ENCODE data around the gene TERT. TPM values are rescaled to one million over a fixed set of nuclear protein-coding genes. Genes with fewer than 3 reads are reported as not detected.
A peak's percentile ranks its signal among the peaks of the same experiment; 100 is the strongest.

The TERT gene
- total RNA-seq, 5 donors from 2014 or later (not counting 1 experiment from before 2014, with no cell fraction given): 0.09 to 0.70 (median 0.28) TPM

DNA sequence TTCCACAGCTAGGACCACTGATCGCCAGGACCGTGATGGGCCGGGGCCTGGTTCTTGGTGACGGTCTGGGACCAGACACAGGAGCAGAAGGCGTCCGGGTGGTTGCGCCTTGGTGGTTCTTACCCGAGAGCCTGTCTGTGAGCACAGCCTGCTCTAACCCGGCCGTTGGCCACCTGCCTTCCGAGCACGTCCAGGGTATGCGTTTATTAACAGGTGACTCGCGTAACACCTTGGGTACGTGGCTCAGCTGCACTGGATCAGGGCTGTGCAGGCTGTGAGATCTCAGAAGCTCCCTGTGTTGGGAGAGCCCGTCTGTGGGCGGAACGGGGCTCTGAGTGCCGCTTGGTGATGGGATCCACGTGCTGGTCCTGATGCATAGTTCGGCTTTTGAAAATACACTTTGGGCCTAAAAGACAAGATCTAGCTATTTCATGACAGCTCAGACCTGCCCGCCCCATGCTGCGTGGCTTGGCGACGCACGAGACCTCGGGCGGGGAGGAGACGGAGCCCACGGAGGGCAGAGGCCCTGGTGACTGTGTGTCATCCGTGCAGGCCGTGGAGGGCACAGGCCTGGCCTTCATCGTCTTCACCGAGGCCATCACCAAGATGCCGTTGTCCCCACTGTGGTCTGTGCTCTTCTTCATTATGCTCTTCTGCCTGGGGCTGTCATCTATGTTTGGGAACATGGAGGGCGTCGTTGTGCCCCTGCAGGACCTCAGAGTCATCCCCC, 76.4 kb downstream of the TERT start:
- no peak overlapping the region for H3K4me3 Mint-ChIP-seq
- 87% methylated on average over 38 of the region's 38 CpGs for WGBS (ENCODE audit: insufficient coverage)
- H3K27ac Mint-ChIP-seq: no peak overlapping the region
- ATAC-seq (replicated peaks in 1 of 4): no peak
- ChIA-PET CTCF (no interaction called here), POLR2A (no interaction called here)
- no peaks in the 10 kb centered on the region for H3K9me3 Mint-ChIP-seq
- no peak overlapping the region for H3K27ac ChIP-seq (ENCODE audit: low read length)
- H3K27me3 Mint-ChIP-seq: peaks cover 4 to 8% of the 10 kb centered on the region in 2 donors
- H3K4me3 ChIP-seq (ENCODE audit: control insufficient read depth in 1 of 2, extremely low read depth in 1 of 2, low read length in 1 of 2): no peak overlapping the region
- H3K27me3 ChIP-seq (replicated peaks in 1 of 2; ENCODE audit: control insufficient read depth in 2 of 2, extremely low read depth in 1 of 2, insufficient read depth in 2 of 2, low read length in 1 of 2): peaks cover 0 to 28% of the 10 kb centered on the region in 2 experiments
- no peaks in the 10 kb centered on the region for H3K4me1 Mint-ChIP-seq
- H3K36me3 Mint-ChIP-seq: no peaks in the 10 kb centered on the region
- DNase-seq: no peak
- no peaks in the 10 kb centered on the region for H3K36me3 ChIP-seq (ENCODE audit: control insufficient read depth in 2 of 2, extremely low read depth in 1 of 2, insufficient read depth in 1 of 2, low read length in 1 of 2)
- no peaks in the 10 kb centered on the region for H3K9me3 ChIP-seq
- H3K4me1 ChIP-seq (ENCODE audit: control insufficient read depth in 1 of 2, extremely low read depth in 1 of 2, insufficient read depth in 2 of 2, low read length in 2 of 2): peaks cover 0 to 6% of the 10 kb centered on the region in 2 experiments

DNA sequence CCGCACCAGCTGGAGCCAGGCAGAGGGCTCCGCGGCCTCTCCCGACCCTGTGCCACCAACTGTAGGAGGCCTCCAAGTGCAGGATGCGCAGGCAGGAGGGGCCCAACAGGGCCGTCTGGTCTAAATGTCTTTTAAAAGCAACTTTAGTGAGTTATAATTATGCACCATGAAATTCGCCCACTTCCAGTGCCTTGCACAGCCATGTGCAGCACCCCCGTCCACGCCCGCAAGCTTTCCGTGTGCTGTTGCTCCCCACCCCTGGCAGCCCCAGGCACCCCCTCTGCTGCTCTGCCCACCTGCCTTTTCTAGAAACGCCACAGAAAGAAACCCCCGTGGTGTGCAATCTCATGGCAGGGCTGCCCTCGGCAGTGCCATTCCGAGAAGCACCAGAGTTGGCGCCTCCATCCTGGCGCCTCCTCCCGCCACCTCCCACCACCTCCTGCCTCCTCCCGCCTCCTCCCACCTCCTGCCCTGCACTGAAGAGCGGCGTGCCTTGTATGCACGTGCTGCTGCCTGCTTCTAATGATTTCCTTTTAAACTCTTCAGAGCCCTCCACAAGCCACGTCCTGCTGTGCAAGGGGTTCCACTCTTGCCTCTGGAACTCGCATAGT, 77.2 kb downstream of the TERT start:
- DNase-seq (peak in 1 of 35 experiments; percentile 13), ATAC-seq (replicated peaks in 1 of 4) (peak in 1 of 4 experiments; percentile 36)
- no peaks in the 10 kb centered on the region for H3K36me3 ChIP-seq (ENCODE audit: control insufficient read depth in 2 of 2, extremely low read depth in 1 of 2, insufficient read depth in 1 of 2, low read length in 1 of 2)
- Mint-ChIP-seq H3K9me3 (no peaks in the 10 kb centered on the region), H3K4me3 (no peak overlapping the region), H3K4me1 (no peaks in the 10 kb centered on the region), H3K27me3 (peaks cover 4 to 8% of the 10 kb centered on the region in 2 donors), H3K36me3 (no peaks in the 10 kb centered on the region), H3K27ac (no peak overlapping the region)
- no peak overlapping the region for H3K27ac ChIP-seq (ENCODE audit: low read length)
- H3K9me3 ChIP-seq: no peaks in the 10 kb centered on the region
- H3K4me3 ChIP-seq (ENCODE audit: control insufficient read depth in 1 of 2, extremely low read depth in 1 of 2, low read length in 1 of 2): no peak overlapping the region
- peaks cover 0 to 28% of the 10 kb centered on the region in 2 experiments for H3K27me3 ChIP-seq (replicated peaks in 1 of 2; ENCODE audit: control insufficient read depth in 2 of 2, extremely low read depth in 1 of 2, insufficient read depth in 2 of 2, low read length in 1 of 2)
- ChIA-PET POLR2A (no interaction called here), CTCF (no interaction called here)
- 35% methylated on average over 21 of the region's 24 CpGs for WGBS (ENCODE audit: insufficient coverage)
- peaks cover 0 to 6% of the 10 kb centered on the region in 2 experiments for H3K4me1 ChIP-seq (ENCODE audit: control insufficient read depth in 1 of 2, extremely low read depth in 1 of 2, insufficient read depth in 2 of 2, low read length in 2 of 2)

DNA sequence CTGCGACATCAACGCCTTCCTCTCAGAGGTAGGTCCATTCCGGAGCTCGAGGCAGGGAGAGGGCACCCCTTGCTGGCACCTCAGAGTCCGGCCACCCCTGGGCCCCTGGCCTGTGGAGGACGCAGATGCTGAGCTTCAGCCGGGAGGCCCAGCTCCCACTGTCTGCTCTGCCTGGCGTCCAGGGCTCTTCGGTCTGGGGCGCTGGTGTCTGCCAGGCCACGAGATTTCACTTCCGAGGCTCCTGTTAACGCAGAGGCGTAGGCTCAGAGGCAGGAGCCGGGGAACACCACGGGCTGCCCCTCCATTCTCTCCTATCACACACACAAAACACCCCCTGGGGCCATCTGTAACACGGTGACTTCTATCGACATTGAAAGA, 78.0 kb downstream of the TERT start:
- CTCF ChIA-PET: no interaction called here
- DNase-seq (no peak), ATAC-seq (replicated peaks in 1 of 4) (no peak)
- H3K4me1 ChIP-seq (ENCODE audit: control insufficient read depth in 1 of 2, extremely low read depth in 1 of 2, insufficient read depth in 2 of 2, low read length in 2 of 2): peaks cover 0 to 6% of the 10 kb centered on the region in 2 experiments
- POLR2A ChIA-PET: no interaction called here
- Mint-ChIP-seq H3K4me1 (no peaks in the 10 kb centered on the region), H3K36me3 (no peaks in the 10 kb centered on the region), H3K4me3 (no peak overlapping the region), H3K9me3 (no peaks in the 10 kb centered on the region), H3K27ac (peak overlapping the region in 1 of 2 donors; percentile 31), H3K27me3 (peaks cover 4 to 8% of the 10 kb centered on the region in 2 donors)
- WGBS (ENCODE audit: insufficient coverage): 91% methylated on average over 14 of the region's 18 CpGs
- H3K9me3 ChIP-seq: no peaks in the 10 kb centered on the region
- no peak overlapping the region for H3K4me3 ChIP-seq (ENCODE audit: control insufficient read depth in 1 of 2, extremely low read depth in 1 of 2, low read length in 1 of 2)
- H3K27me3 ChIP-seq (replicated peaks in 1 of 2; ENCODE audit: control insufficient read depth in 2 of 2, extremely low read depth in 1 of 2, insufficient read depth in 2 of 2, low read length in 1 of 2): peaks cover 0 to 28% of the 10 kb centered on the region in 2 experiments
- no peaks in the 10 kb centered on the region for H3K36me3 ChIP-seq (ENCODE audit: control insufficient read depth in 2 of 2, extremely low read depth in 1 of 2, insufficient read depth in 1 of 2, low read length in 1 of 2)
- no peak overlapping the region for H3K27ac ChIP-seq (ENCODE audit: low read length)

DNA sequence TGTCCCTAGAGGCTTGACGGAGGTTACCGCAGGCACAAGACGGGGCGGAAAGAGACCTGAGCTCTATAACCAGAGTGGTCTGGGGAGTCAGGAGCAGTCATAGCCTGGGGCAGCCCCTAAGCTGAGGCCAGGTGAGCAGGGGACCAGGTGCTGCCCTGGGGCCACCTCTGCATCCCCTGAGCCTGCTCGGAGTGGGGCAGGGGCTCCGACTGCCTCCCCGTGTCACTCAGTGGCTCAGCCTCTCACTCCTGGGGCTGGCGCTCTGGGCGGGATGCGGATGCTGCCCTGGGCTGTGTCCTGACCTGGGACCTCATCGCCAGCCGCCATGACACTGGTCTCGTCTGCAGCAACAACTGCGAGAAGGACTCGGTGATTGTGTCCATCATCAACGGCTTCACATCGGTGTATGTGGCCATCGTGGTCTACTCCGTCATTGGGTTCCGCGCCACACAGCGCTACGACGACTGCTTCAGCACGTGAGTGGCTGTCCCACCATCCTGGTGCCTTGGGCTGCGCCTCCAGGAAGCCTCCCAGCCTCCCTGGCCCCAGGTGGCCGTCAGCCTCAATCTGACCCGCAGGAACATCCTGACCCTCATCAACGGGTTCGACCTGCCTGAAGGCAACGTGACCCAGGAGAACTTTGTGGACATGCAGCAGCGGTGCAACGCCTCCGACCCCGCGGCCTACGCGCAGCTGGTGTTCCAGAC, 78.5 kb downstream of the TERT start:
- CTCF ChIA-PET: no interaction called here

GRCh38 chr5:1215320-1216096, 79.4 kb downstream of the TERT start:
- DNase-seq (no peak), ATAC-seq (replicated peaks in 1 of 4) (no peak)
- H3K4me1 Mint-ChIP-seq: no peaks in the 10 kb centered on the region
- ChIA-PET CTCF (no interaction called here), POLR2A (no interaction called here)
- Histone ChIP-seq H3K4me1 (ENCODE audit: control insufficient read depth in 1 of 2, extremely low read depth in 1 of 2, insufficient read depth in 2 of 2, low read length in 2 of 2) (peaks cover 0 to 6% of the 10 kb centered on the region in 2 experiments), H3K36me3 (ENCODE audit: control insufficient read depth in 2 of 2, extremely low read depth in 1 of 2, insufficient read depth in 1 of 2, low read length in 1 of 2) (no peaks in the 10 kb centered on the region), H3K27ac (ENCODE audit: low read length) (no peak overlapping the region), H3K9me3 (no peaks in the 10 kb centered on the region), H3K27me3 (replicated peaks in 1 of 2; ENCODE audit: control insufficient read depth in 2 of 2, extremely low read depth in 1 of 2, insufficient read depth in 2 of 2, low read length in 1 of 2) (peaks cover 0 to 31% of the 10 kb centered on the region in 2 experiments), H3K4me3 (ENCODE audit: control insufficient read depth in 1 of 2, extremely low read depth in 1 of 2, low read length in 1 of 2) (no peak overlapping the region)
- H3K4me3 Mint-ChIP-seq: no peak overlapping the region
- no peaks in the 10 kb centered on the region for H3K36me3 Mint-ChIP-seq
- H3K9me3 Mint-ChIP-seq: no peaks in the 10 kb centered on the region
- no peak overlapping the region for H3K27ac Mint-ChIP-seq
- whole genome bisulfite sequencing (ENCODE audit: insufficient coverage): 93% methylated on average over 17 of the region's 23 CpGs
- H3K27me3 Mint-ChIP-seq: peaks cover 4 to 8% of the 10 kb centered on the region in 2 donors

More for the DNA sequence above, 78.5 kb downstream of the TERT start:
- Mint-ChIP-seq H3K36me3 (no peaks in the 10 kb centered on the region), H3K27ac (no peak overlapping the region), H3K9me3 (no peaks in the 10 kb centered on the region), H3K27me3 (peaks cover 4 to 8% of the 10 kb centered on the region in 2 donors), H3K4me3 (no peak overlapping the region), H3K4me1 (no peaks in the 10 kb centered on the region)
- POLR2A ChIA-PET: no interaction called here
- Histone ChIP-seq H3K4me1 (ENCODE audit: control insufficient read depth in 1 of 2, extremely low read depth in 1 of 2, insufficient read depth in 2 of 2, low read length in 2 of 2) (peaks cover 0 to 6% of the 10 kb centered on the region in 2 experiments), H3K4me3 (ENCODE audit: control insufficient read depth in 1 of 2, extremely low read depth in 1 of 2, low read length in 1 of 2) (no peak overlapping the region), H3K36me3 (ENCODE audit: control insufficient read depth in 2 of 2, extremely low read depth in 1 of 2, insufficient read depth in 1 of 2, low read length in 1 of 2) (no peaks in the 10 kb centered on the region), H3K27me3 (replicated peaks in 1 of 2; ENCODE audit: control insufficient read depth in 2 of 2, extremely low read depth in 1 of 2, insufficient read depth in 2 of 2, low read length in 1 of 2) (peaks cover 0 to 28% of the 10 kb centered on the region in 2 experiments), H3K9me3 (no peaks in the 10 kb centered on the region), H3K27ac (ENCODE audit: low read length) (no peak overlapping the region)
- ATAC-seq (replicated peaks in 1 of 4): no peak
- no peak for DNase-seq
- WGBS (ENCODE audit: insufficient coverage): 95% methylated on average over 38 of the region's 38 CpGs

DNA sequence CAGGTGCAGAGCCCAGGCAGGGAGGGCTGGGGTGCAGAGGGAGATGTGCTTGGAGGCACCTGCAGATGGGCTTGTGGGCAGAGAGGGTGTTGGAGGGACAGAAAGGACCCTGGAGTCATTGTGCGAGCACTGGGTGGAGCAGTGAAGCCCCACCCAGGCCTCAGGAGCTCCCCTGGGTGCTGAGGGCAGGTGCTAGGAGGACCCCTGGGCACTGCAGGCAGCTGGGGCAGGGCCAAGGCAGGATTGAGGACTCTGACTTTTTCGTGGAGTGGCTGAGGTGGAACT, 80.0 kb downstream of the TERT start:
- Histone ChIP-seq H3K4me3 (ENCODE audit: control insufficient read depth in 1 of 2, extremely low read depth in 1 of 2, low read length in 1 of 2) (no peak overlapping the region), H3K27me3 (replicated peaks in 1 of 2; ENCODE audit: control insufficient read depth in 2 of 2, extremely low read depth in 1 of 2, insufficient read depth in 2 of 2, low read length in 1 of 2) (peaks cover 0 to 31% of the 10 kb centered on the region in 2 experiments), H3K4me1 (ENCODE audit: control insufficient read depth in 1 of 2, extremely low read depth in 1 of 2, insufficient read depth in 2 of 2, low read length in 2 of 2) (peaks cover 0 to 6% of the 10 kb centered on the region in 2 experiments), H3K27ac (ENCODE audit: low read length) (no peak overlapping the region), H3K36me3 (ENCODE audit: control insufficient read depth in 2 of 2, extremely low read depth in 1 of 2, insufficient read depth in 1 of 2, low read length in 1 of 2) (no peaks in the 10 kb centered on the region), H3K9me3 (no peaks in the 10 kb centered on the region)
- peaks cover 4 to 8% of the 10 kb centered on the region in 2 donors for H3K27me3 Mint-ChIP-seq
- WGBS (ENCODE audit: insufficient coverage): 83% methylated on average over 1 of the region's 2 CpGs
- ATAC-seq (replicated peaks in 1 of 4): no peak
- H3K4me1 Mint-ChIP-seq: no peaks in the 10 kb centered on the region
- ChIA-PET POLR2A (no interaction called here), CTCF (no interaction called here)
- H3K9me3 Mint-ChIP-seq: no peaks in the 10 kb centered on the region
- no peak for DNase-seq
- no peaks in the 10 kb centered on the region for H3K36me3 Mint-ChIP-seq
- no peak overlapping the region for H3K4me3 Mint-ChIP-seq
- H3K27ac Mint-ChIP-seq: no peak overlapping the region
